Epidermal melanocyte (primary cell): ENCODE data around the gene CDKN2B-AS1.

Experiments used
- DNase-seq: peaks from one replicate; pipeline ENCODE4 v3.0.0; 2011; ENCODE audit warnings: low spot score; ENCODE audit not compliant: insufficient read length

The CDKN2B-AS1 gene

GRCh38 chr9:21982861-21983560 lies 11.6 kb upstream of the CDKN2B-AS1 start:
- DNase-seq, result no peak

GRCh38 chr9:21983561-21983935 lies 11.0 kb upstream of the CDKN2B-AS1 start:
- no peak for DNase-seq

GRCh38 chr9:21984101-21984500 lies 10.5 kb upstream of the CDKN2B-AS1 start:
- no peak for DNase-seq

- no peak for DNase-seq
Observed at GRCh38 chr9:21985964-21986667, 8.5 kb upstream of the CDKN2B-AS1 start.

GRCh38 chr9:21988056-21988990 lies 6.3 kb upstream of the CDKN2B-AS1 start:
- no peak for DNase-seq

GRCh38 chr9:21989440-21990189 lies 5.0 kb upstream of the CDKN2B-AS1 start:
- no peak for DNase-seq

- no peak for DNase-seq
Observed at GRCh38 chr9:21991072-21991959, 3.3 kb upstream of the CDKN2B-AS1 start.

- no peak for DNase-seq
Observed at GRCh38 chr9:21993007-21993406, 1.6 kb upstream of the CDKN2B-AS1 start.

GRCh38 chr9:21993893-21994555 lies 567 bp upstream of the CDKN2B-AS1 start, which contains the start of gene CDKN2A:
CDKN2A (minus strand) TSS chr9:21994392.
- DNase-seq, result no peak

- no peak for DNase-seq
Observed at GRCh38 chr9:21995006-21995665, 545 bp downstream of the CDKN2B-AS1 start.

GRCh38 chr9:21995666-21996398 lies 1.2 kb downstream of the CDKN2B-AS1 start:
- DNase-seq, result no peak

- no peak for DNase-seq
Observed at GRCh38 chr9:21996438-21996837, 1.8 kb downstream of the CDKN2B-AS1 start.

- no peak for DNase-seq
Observed at GRCh38 chr9:21996858-21997257, 2.3 kb downstream of the CDKN2B-AS1 start.

GRCh38 chr9:21997480-21997879 lies 2.9 kb downstream of the CDKN2B-AS1 start:
- no peak for DNase-seq

- no peak for DNase-seq
Observed at GRCh38 chr9:21998026-21998425, 3.4 kb downstream of the CDKN2B-AS1 start.

- no peak for DNase-seq
Observed at GRCh38 chr9:22002038-22002437, 7.4 kb downstream of the CDKN2B-AS1 start.

GRCh38 chr9:22005021-22005701 lies 10.6 kb downstream of the CDKN2B-AS1 start:
- DNase-seq, result no peak
